NCI-H526 (cell line): ENCODE data around the gene XPNPEP1.

Source experiments
- DNase-seq, 2 experiments: peaks; one replicate each; lab custom pipeline; 2025; lab: John Stamatoyannopoulos, UW

The XPNPEP1 gene

DNA sequence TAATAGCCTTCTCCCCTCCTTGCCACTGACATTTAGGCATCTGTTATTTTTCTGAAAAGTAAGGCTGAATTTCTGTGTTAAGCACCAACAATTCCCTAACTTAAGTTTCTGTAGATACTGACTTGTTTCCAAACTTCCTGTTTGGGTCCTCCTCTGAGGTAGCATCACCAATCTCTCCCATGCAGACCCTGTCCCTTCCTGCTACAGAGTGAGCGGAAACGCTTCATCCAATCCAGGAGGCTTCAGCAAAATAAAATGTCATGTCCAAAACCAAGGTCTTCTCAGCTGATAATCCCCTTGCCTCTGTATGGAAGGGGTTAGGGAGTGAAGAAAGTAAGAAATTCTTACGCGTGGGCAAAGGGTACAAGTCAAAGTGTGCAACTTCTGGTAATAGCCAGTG, 29.9 kb downstream of the XPNPEP1 start:
- no peak for DNase-seq

DNA sequence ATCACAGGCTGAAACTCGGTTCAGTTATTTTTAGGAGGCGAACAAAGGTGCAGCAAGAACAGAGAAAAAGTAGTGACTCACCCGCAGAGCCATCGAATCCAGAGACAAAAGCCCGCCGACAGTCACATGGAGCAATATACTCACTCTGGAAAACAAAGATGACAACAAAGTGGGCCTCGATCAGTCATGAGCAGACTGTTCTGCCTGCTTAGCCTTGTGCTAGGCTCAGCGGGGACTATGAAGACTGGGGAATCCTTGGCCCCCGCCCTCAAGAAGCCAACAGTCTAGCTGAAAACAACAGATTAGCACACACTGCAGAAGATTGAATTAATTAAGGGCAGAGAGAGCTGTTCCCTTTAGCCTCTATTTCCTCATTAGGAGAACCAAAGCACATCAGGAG, 30.4 kb downstream of the XPNPEP1 start:
- no peak for DNase-seq

DNA sequence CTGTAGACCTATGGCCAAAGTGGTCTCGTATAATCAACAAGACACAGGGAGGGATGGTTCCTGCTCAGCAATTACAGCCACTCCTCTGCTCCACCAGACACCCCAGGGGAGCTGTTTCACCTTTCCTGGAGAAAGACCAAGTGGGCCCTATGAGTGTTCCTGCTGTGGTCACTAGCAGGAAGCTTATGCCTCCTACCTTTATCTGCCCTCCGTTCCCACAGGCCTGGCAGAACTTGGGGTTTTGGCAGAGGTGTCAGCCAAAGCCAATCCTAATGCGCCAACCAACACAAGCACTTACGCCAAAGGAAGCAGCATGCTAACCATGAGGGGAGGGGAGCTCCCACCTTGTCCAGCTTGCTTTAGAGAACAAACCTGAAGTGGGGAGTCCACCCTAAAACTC, 31.2 kb downstream of the XPNPEP1 start:
- DNase-seq, result no peak

DNA sequence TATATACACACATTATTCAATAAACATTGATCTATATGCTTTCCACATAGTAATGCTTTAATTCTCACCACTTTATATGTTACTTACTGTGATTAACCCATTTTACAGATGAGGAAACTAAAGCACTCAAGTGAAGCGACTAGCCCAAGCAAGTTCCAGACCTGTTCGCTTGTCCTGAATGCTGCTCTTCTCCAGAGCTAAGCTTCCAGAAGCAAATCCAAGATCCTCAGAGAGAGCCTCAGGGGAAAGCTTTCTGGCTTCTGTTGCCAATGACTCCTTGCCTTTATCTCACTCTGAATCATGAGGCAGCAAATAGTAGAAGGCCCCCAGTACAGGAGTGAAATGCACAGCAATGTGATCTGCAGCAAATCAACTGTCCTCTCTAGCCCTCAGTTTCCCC, 32.2 kb downstream of the XPNPEP1 start:
- DNase-seq, result no peak

DNA sequence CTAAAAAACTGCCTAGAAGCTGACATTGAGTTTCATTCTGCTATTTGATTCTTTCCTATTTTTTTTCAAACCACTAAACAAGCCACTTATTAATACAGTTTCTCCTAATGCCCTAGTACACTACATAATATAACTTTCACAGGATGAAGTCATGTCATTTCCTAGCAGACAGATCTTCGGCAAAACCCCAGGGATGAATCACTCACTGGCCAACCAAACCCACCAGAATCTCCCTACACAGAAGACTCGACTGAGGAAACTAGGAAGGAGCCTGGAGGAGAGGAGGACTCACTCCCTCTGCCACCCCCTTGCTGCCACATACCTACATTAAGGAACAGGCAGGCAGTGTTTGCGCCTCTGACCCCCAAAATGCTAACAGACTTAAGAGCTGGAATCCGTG, 33.4 kb downstream of the XPNPEP1 start:
- DNase-seq, result no peak

DNA sequence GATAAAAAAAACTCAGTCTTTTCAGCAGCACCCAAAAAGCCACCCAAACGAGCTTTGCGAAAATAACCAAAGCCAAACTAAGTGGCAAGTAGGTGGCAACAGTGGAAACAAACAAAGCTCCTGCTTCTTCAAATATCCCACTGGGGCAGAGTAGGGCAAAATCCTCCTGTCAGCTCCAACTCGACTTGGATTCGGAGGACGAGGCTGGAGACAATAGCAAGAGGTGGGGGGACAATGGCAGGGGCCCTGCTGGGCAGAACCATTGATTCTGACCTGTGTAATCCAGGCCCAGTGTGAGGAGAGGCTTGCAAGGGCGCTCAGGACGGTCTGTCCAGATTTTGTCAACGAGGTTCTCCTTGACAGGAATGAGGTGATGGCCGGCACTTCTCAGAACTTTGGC, 35.5 kb downstream of the XPNPEP1 start:
- no peak for DNase-seq

DNA sequence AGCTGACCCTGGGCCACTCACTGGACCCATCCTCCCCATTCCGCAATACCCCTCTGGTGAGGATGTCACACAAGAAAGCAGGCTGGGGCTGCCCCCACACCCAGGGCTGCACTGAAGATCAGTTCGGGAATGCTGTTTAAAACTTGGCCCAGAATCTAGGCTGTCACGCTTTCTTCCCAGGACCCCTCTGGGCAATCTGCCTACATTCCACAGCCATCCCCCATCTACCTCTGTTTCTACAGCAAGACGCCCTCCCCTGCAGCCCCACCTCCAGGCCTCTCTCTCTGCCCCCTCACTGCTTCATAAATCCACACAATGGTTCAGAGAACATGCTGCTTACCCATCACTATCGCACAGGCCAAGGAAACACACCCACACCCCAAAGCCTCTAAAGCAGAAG, 36.1 kb downstream of the XPNPEP1 start:
- DNase-seq, result no peak

DNA sequence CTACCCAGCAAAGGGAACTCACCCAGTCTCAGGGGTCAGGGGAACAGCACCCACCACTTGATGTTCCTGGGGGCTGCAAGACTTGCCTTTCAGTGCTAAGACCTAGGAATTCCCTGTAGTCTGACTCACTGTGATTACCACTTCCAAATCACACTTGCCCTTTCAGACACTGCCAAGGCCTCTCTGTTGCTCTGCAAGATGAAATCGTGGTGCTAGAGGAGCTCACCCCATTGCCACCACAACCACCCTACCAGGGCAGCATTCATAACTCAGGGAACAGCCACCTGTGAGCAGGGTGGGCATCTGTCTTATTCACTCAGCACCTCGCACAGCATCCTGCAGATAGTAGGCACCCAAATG, 36.5 kb downstream of the XPNPEP1 start:
- no peak for DNase-seq

DNA sequence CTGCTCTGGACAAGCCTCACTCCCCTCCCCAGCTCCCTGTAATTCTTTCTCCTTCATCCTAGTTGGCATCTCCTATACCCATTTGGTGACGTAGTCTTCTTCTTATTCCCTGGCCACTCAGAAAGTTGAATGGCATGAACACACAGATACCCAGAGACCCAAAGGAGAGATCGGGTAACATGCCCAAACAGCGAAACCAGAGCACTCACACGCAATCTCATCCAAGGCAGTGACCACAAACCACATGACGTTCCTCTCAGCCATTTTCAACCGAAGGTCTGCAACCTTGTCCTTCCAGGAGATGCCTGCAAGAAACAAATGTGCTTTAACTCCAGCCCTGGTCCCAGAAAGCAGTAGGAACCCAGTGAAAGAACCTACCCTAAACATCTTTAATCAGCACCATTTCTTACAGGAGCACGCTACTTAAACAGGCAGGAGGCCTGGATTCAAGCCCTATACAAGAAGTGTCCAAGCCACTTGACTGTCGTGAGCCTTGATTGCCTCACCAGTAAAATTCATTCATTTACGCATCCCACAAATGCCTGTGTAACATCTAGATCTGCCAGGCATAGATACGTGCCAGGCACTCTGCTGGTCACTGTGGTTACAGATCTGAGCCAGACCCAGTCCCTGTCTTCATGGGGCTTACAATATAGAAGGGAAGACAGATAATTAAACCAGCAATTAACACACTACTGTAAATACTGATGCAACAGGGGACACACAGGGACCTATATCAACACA, 37.1 kb downstream of the XPNPEP1 start:
- DNase-seq, result no peak

DNA sequence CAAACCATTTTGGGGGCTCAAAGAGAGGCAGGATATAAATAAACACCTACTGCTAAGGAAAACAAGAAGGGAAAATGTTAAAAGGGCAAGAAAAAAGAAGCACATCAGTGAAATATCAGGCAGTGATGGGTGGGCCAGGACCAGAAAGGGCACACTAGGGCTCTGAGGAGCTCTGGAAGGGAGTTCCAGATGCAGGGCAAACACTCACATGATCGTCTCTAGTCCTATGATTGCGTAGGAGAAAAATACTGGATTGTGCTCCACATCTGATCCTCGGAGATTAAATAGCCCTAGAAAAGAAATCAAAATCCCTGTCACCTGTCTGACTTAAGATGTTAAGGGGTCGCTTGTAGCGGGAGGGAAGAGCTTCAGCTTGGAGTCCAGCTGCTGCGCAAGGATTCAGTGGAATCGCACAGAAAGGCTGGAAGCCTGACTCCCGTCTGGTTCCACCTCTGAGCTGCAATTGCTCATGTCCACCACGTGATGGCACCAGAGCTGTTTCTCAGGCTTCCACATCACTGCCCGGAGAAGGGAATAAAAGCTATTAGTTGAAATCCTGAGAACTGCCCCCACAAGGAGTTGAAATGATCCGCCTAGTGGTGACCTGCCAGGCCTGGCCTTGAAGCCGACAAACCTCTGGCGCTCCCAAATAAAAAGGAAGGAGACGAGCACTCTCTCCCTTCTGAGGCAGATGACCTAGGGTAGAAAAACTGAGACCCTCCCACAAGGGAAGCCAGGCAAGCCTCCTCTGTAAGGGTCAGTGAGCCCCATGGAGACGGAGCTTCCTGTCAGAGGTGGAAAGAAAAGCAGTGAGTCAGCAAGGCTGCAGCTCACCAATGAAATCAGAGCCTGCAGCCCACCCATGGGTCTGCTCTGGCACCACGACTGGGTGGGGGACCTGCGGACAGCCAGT, 39.2 kb downstream of the XPNPEP1 start:
- DNase-seq, result peak; percentile 55 to 76

DNA sequence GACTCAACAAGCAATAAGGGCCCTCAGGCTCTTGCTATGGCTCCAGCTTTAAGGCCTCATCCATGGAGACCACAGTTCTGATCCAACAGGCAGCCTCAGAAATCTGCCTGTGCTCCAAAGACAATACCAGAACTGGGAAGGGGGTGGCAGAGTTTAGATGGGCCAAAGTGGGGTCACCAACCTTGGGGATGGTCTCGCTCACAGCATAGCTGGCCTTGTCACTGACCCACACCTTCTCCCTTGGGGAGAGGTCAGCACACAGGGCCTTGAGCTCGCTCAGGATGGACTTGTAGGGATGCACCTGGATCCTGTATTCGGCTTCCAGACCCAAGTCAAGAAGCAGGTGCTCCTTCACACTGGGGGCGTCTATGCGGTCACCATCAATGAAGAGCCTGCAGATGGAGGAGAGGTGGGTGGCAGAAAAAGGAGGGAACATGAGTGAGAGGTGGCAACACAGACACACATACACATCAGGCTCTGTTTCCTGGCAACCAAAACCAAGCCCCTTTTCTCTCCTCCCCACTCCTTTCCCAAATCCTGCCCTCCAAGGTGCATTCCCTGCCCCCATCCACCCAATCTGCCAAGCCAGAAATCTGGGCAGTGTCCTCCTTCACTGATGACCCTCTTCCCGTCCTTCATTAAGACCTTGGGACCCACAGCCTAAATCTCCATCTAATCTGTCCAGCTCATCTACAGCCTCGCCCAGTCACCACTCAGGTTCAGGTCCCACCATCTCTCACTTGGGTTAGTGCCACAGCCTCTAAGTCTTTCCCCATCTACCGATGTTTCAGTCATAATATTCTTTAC, 40.9 kb downstream of the XPNPEP1 start:
- no peak for DNase-seq

DNA sequence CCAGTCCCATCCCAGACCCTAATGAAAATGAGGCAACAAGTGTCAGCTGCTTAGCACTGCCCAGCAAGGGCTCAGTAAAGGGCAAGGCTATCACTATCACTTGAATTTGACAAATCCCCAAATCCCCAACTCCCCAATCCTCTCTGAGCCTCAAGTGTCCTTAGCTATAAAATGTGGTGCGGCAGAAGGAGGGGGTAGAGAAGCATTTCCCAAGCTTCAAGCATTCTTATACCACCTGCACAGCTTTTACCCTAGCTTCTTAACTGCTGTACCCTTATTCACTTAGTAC, 41.6 kb downstream of the XPNPEP1 start:
- DNase-seq, result no peak

DNA sequence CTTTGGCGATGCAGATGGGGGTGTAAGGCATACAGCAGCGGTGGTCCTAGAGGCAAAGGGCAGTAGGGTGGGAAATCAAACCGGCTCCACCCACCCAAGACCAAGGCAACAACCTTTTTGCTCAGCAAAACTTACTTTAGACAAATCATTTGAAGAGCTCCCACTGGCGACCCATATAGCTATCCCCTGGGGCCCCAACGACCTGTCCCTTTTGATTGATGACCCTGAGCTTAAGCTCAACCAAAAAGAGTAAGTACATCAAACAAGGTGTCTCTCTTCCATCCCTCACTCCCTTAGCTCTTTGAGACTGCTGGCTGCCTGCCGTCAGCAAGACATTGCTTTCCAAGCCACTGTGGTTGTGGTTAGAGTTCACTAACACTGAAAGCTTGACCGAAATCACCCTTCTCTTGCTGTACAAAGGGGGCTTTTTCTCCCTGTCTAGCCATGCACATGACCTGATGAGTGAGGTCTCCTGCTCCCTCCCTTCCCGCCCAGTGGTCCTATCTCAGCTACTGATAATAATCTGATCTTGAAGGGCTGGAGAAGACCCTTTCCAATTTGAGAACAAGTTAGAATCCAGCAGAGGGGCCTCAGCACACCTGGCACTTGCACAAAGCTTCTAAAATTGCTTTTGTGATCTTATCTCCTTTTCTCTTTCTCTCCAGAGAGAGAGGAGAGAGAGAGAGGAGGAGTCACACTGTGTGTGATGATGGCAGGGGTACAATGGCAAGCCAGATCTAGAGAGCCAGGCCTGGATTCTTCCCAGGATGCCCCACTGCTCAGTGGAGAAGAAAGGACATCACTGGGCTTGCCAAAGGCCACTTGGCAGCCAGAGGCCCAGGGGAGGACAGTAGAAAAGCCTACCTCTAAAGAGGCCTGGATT, 42.2 kb downstream of the XPNPEP1 start:
- no peak for DNase-seq

DNA sequence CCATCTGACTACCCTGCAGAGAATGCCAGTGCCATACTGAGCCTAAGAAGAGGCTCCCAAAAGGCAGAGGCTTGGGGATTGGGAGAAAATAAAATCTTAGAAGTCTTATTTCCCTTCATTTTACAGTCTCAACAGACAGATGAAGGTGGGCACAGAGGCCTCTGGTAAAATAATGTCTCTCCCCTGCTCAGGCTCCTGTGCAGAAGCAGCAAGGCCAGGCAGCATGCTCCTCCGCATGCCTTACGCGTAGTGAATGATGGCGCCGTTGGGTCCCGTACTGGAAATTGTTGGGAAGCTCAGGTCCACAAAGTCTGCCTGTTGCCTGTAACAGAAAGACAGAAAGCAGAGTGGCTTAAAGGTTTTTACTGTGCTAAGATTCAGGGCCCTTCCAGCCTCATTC, 45.8 kb downstream of the XPNPEP1 start:
- no peak for DNase-seq

DNA sequence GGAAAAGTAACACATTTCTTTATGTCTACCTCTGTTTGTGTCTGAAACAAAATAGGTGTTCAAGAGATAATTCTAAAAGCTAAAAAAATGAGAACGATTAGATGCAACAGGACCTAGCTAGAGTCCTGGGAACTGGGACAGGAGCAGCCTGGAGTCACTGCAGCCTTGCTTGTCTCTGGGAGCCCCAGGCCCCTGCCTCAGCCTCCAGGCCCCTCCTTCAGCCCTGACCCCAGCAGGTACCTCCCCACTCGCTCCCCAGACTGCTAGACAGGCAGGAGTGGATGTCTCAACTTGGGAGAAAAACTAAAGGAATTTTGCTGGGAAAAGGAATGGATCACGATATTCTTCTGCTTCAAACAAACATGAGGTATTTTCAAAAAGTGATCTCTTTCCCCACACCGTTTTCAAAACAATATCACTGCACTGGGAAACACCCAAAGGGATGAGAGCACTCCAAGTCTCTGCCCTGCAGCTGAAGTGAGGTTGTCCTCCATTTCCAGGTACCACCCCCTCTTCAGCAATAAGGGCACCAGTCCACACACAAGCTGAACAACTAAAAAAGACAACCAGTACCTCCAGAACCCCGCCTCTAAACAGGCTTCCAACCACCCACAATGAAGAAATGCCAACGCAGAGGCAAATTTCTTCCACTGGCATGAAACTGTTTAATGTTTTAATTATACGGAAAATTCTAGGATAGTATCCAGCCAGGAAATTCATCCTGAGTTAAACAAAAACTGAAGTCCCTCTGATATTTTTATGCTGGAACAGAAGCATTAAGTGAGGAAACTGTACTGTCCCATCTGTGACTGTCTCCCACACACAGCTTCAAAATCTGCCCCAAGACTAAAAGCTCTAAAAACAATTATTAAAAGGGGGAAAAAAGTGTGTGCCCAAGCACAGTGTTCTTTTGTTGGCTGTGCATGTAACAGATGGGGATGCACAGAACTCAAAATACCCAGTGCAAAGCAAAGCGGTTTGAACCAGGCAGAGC, 47.2 kb downstream of the XPNPEP1 start:
- no peak for DNase-seq

DNA sequence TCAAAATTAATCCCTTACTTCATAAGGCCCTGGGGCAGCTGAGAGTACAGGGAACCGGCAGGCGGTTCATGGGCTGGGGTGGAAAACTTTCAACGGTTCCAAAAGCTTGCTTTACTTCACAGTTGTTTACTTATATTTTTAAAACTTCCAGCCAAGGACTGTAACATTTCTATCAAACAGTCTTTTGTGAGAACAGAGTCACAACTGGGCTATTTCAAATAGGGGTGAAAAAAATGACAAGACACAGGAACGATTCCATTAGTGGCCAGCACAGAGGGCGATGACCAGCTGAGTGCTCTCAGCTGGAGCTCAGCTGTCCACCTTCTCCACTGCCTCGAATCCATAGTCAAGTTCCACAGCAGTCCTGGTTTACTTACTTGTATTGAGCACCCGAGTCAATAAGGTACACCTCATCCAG, 48.2 kb downstream of the XPNPEP1 start:
- DNase-seq, result no peak

DNA sequence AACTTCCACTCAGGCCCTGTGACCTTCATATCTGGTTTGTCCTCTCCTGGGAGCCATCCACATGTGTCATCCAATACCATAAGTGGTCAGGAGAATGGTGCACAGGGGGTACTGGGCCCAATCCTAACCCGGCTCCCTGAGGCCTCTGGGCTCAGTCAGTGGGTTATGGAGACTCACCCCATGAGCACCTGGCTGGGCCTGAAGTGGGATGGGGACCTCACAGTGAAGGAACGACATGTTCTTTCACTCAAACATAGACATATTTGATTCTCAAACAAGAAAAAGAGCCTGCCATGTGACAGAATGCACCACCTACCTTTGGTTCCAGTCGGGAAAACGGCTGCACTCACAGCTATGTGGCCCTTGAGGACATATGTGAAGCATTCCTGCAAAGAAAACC, 51.8 kb downstream of the XPNPEP1 start:
- no peak for DNase-seq

DNA sequence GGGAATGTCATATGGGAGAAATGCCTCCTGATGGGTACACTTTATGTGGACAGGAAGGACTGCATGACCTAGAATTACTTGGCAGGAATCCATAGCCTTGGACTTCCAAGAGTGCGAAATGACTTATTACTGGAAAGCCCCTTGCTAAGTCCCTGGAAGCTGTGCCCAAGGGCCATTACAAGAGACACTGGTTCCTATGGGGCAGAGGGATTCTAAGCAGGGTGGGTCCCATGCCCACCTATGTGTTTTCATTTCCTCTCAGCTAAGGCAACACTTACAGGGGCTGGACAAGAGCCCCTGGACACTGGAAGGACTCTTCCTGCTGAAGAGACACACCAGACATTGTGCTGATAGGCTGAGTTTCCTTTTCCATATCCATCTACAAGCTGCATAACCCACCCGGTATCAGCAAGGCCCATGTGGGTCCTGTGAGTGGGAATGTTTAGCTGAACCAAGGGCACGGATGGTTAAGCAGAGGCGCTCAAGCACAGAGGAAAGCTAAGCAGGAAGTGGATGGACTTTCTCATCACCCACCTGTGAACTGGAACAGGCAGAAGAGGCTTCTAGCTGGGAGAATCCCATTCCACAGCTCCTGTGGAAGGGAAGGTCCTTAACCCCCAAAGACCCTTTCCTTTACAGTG, 56.2 kb downstream of the XPNPEP1 start:
- DNase-seq, result no peak

DNA sequence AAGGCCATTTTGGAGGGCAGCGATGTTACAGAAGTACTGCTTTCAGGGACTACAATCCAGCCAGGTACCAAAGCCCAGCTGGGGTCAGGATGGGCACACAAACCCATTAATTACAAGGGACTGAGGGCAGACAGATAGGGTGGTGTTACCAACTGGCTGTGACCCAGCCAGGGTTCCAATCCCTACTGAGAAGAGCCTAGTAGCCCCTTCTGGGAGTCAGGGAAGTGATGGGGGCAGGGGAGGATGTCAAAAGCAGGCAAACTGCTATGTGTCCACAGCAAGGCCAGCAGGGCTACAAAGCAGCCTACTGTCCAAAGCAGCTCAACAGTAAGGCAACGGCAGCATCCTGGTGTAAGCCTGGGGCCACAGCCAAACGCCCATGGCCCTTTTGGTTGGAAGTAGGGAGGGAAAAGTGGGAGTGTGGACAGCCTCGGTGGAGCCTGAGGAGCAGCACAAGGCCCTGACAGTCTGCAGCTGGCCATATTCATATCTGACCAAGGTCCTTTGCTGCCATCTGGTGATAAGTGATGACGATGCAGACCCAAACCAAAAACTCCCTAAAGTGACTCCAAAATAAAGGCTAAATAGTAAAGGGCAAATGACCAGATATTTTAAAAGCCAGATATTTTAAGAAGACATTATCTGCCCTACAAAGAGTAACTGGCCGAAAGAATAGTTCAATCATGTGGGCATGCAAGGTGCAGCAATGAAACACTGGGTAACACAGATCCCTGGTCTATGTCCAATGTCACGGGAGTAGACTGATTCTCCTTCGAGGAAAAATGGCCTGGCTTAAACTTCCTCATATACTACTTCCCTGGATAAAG, 56.9 kb downstream of the XPNPEP1 start:
- DNase-seq, result no peak
